Fibroblast of skin of abdomen (primary cell): ENCODE results near the gene S100A9. TPM values are rescaled to one million over a fixed set of nuclear protein-coding genes. Genes with fewer than 3 reads are reported as not detected.
"Not testable (repeated sequence)": the region's sequence is repeated elsewhere in the genome, so short reads cannot be mapped to it uniquely, and the experiment has no call there.

ENCODE experiments used
- DNase-seq: peaks from one replicate; pipeline ENCODE4 v3.0.0-alpha.2; 2013
- polyA plus RNA-seq, 2 experiments: library from polyadenylated mRNA; unstranded; fragments of 120-200 nt; gene quantifications; one replicate each; pipeline ENCODE4 v1.2.1, GENCODE V29; 2013; ENCODE audit not compliant: insufficient read length in 2 of 2

S100A9 gene
- not detected for polyA plus RNA-seq (2013, experiment 1 of 2; ENCODE audit: insufficient read length)
- polyA plus RNA-seq (2013, experiment 2 of 2; ENCODE audit: insufficient read length) = not detected

DNA sequence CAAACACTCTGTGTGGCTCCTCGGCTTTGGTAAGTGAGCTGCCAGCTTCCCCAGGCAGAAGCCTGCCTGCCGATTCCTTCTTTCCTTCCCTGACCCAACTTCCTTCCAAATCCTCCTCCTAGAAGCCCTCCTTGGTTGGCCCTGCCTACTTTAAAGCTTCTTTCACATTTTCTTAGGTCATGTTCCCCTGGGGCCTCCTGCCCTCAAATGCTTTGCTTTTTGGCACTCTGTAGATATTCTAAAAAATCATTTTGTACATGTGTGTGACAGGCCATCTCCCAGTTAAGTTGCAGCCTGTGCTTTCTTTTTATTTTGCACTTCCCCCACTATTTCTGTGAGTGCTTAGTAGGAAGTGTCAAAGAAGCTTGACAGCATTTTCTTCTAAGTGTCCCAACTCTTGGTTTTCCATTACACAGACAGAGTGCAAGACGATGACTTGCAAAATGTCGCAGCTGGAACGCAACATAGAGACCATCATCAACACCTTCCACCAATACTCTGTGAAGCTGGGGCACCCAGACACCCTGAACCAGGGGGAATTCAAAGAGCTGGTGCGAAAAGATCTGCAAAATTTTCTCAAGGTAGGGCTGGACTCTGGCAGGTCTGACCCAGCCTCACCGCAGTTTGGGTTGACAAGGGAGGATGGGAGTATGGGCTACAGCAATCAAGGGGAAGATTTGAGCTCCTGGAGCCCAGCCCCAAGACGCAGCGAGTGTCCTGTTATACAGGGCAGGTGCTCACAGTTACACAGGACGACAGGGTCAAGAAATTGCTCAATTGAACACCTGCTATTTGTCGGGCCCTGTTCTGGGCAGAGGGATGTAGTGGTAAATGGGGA, at the start of gene S100A9:
TSS of gene S100A9 (plus strand) at position 2 of the 838 bp plus-strand sequence. CDS start at position 432, 430 bp downstream.
- DNase-seq = no peak

DNA sequence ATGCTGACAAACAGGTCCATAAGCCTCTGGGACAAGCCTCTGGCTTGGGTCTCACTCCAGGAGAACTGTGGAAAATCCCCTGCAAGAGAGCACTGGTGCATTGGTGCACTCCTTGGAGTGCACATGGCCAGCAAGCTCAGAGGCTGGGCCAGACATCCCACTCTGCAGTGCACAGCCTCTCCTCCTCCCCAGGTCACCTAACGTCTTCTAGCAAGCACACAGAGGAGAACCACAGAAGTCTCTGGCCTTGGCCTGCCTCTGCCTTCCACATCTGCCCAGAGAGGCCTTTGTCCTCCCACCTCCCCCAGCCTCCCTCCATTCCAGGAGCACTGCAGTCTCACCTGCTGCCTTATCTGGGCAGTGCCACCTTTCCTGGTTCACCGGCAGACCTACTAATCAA, 49.1 kb upstream of the S100A9 start:
- no peak for DNase-seq

DNA sequence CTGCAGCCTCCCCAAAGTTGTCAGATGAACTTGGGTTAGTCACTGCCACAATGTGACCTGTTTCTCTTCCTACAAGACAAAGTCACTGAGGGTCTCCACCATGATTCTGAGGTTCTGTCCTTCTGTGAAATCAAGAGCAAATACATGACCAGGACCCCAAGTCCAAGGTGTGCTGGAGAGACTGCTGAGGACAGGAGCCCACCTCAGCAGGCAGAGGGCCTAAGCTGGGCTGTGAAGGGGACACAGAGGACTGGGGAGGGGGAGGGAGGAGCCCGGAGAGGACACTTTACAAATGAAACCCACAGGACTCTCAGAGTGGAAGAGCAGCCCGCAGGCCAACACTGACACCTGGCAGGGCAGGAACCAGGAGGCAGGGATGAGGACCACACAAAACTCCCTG, 48.2 kb upstream of the S100A9 start:
- no peak for DNase-seq

DNA sequence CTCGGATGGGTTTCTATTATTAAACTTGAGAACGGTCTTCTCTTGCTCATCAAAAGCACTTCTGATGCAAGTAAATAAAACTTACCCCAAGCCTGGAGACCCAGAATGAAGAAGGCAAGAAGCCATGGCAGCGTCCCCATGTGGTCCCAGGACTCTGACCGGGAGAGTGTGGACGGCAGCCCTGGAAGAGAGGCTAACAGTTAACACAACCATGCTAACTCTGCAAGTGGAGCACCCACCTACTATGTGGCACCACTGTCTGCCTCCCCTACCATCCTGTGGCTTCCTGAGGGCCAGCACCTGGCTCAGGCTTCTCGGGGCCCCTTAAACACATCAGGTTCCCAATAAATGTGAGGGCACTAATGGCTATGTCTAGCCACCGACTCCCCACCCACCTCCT, 47.1 kb upstream of the S100A9 start:
- no peak for DNase-seq

DNA sequence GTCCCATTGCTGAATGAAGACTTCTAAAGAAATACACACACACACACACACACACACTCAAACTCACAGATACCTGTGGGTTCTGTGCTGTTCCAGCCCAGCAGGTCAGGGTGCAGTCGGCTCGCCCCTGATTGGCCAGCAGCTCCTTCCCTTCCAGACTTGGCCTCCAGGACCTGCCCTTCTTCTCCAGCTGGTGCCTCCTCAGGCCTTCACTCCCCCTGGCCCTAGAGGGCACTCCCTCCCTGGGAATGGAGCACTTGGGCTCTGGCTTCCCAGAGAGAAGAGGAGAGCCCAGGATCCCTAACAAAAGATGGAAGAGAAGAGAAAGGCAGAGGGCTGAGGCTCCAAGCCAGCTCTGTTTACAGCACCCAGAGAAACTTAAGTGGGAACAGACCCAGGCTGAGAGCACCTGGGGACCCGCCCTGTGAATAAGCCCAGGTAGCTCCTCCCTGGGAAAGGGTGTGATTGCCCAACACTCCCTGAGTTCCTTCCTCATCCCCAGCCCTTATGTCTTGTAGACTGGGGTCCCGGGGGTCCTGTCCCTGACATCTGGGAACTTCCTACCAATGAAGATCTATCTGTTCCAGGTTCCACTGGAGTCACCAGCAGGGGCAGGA, 45.0 kb upstream of the S100A9 start, which contains the start of gene PGLYRP3:
TSS of gene PGLYRP3 (minus strand) at position 383 of the 617 bp plus-strand sequence. CDS start 2,287 bp downstream, outside the sequence.
- no peak for DNase-seq

DNA sequence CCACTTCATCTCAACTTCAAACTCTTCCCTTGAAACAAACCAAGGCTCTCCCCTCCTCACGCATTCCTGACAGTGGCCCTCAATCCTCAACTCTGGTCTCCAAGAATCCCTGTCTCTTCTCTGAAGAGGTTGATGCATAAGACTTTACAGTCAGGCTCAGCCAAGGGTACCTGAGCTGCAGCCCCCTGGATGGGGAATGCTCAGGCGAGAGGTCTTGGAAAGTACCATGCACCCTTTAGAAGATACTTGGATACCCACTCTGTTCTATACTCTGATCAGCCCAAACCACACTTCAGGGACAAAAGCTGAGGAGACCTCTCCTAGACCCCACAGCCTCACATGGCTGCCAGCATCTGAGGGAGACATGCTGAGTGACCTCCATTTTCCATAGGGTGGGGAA, 44.4 kb upstream of the S100A9 start:
- no peak for DNase-seq

DNA sequence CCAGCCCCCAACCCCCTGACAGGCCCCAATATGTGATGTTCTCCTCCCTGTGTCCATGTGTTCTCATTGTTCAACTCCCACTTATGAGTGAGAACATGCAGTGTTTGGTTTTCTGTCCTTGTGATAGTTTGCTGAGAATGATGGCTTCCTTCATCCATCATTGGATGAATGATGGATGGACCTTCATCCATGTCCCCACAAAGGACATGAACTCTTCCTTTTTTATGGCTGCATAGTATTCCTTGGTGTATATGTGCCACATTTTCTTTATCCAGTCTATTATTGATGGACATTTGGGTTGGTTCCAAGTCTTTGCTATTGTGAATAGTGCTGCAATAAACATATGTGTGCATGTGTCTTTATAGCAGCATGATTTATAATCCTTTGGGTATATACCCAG, 43.3 kb upstream of the S100A9 start:
- not testable (repeated sequence) for DNase-seq

DNA sequence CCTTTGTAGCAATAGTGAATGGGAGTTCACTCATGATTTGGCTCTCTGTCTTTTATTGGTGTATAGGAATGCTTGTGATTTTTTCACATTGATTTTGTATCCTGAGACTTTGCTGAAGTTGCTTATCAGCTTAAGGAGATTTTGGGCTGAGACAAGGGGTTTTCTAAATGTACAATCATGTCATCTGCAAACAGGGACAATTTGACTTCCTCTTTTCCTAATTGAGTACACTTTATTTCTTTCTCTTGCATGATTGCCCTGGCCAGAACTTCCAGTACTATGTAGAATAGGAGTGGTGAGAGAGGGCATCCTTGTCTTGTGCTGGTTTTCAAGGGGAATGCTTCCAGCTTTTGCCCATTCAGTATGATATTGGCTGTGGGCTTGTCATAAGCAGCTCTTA, 41.6 kb upstream of the S100A9 start:
- DNase-seq = not testable (repeated sequence)

DNA sequence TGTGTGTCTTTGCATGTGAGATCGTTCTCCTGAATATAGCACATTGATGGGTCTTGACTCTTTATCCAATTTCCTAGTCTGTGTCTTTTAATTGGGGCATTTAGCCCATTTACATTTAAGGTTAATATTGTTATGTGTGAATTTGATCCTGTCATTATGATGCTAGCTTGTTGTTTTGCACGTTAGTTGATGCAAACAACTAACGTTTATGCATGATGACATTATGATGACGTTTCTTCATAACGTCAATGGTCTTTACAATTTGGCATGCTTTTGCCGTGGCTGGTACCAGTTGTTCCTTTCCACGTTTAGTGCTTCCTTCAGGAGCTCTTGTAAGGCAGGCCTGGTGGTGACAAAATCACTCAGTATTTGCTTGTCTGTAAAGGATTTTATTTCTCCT, 39.5 kb upstream of the S100A9 start:
- DNase-seq = not testable (repeated sequence)

DNA sequence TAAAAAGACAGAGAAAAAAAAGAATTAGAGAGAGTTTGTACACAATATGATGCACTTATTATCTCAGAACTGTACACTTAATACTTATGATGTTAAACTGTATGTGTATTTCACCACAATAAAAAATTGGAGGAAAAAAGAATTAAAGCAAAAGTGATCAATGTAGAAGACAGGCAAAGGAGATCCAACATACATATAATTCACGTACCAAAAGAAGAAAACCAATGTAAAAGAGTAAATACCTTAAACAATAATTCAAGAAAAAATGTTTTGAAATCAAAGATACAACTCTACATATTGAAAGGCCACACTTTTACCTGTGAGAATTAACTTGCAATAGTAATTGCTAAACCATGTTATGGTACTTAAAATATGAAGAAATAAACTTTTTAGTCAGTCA, 35.1 kb upstream of the S100A9 start:
- DNase-seq = no peak

DNA sequence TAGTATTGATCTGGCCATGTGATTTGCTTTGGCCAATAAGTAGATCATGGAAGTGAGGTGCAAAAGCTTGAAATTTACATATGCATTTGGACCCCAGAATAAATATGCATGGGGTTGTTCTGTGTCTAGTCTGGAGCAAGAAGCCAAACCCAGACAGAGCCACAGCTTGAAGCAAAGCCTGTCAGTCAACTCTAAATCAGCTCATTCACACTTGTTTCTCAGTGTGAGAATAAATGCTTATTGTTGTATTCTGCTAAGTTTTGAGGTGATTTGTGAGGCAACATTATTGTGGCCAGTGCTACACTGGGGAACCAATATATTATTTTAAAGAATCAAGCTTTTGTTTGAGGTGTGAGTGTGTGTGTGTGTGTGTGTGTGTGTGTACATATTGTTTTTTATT, 32.7 kb upstream of the S100A9 start:
- no peak for DNase-seq

DNA sequence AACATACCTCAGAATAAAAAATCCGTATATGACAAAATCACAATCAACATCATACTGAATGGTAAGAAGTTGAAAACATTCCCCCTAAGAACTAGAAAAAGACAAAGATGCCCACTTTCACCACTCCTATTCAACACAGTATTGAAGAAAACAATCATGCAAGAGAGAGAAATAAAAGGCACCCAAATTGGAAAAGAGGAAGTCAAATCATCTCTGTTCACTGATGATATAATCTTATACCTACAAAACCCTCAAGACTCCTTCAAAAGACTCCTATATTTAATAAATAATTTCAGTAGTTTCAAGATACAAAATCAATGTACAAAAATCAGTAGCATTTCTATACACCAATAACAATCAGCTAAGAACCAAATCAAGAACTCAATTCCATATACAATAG, 23.8 kb upstream of the S100A9 start:
- DNase-seq = no peak

DNA sequence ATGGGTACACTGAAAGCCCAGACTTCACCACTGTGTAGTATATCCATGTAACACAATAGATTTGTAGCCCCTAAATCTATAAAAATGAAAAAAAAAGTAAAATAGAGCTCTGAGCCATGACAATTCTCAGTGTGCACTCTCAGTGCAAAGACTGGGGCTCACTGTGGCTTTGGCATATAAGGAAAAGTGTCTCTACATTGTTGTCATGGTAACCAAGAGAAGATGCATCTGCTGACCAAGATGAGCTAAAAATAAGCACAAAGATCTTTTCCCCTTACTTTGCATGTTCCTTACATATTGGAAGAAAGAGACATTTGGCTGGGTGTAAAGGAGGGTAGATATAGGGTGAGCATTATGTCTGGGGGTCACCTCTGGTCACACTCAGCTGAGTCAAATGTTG, 21.0 kb upstream of the S100A9 start:
- no peak for DNase-seq

DNA sequence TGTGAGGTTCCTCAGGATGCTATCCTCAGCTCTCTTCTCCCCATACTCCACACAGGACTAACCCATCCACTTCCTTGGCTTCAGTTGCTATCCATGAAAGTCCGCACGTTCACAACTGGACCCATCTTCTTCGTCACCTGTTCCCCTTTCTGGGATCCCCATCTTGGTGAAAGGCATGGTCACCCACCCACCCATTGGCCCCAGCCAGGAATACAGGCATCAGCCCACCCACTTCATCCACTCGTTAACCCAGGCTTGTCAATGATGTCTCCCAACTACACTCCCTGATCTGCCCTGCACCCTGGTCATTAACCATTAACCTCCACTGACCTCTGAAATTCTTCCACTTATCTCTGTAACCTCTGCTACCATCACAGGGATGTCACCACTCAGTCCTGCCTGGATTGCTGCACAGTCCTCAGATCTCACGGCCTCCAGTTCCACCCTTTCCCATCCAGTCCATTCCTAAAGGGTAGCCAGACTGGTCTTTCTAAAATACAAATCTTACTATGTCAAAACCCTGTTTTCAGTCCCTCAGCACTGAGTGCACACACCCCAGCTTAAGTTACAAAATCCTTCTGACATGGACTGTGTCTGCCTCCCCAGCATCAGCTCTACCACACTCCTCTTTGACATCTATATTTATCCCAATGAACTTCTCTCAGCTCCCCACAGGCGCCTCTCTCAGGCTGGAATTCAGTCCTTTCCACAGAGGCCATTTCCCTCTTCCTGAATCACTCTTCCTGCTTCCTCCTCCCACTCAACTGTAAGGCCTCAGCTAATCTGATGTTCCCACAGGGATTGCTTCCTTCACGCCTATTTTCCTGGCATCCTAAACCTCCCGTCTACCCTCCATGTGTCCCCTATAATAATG, 19.4 kb upstream of the S100A9 start:
- no peak for DNase-seq

DNA sequence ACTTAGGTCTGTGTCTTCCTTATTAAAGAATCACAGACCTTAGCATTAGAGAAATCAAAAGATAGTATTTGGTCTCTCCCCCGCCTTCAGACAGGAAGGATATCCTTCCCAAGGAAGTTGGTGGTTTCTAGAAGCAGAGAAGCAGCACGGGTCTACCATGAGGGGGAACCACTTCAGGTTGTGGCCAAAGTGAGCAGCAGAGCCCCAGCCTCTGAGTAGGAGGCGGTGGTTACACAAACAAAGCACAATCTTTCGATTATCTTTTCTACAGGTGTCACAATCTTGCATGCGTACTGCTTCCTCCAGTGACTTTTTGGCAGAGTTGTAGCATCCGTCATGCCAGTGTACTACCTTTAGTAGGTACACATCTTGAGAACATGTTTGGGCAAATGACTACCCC, 17.9 kb upstream of the S100A9 start:
- no peak for DNase-seq

DNA sequence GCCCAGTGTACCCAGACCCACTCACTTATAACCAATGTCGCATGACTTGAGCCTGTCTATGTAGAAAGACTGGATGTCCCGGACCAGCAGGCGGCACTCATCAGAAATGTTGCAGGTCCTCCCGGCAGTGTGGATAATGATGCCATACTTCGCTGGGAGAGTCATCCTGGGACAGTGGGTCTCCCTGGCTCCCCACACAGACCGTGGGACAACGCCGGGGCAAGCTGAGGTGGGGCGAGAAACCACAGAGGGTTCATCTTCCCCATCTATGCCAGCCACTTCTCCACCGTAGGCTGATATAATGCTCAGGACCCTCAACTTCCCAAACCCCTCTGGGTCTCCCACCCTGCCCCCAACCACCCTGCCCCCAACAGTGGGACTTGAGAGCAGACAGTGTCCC, 17.3 kb upstream of the S100A9 start:
- DNase-seq = no peak

DNA sequence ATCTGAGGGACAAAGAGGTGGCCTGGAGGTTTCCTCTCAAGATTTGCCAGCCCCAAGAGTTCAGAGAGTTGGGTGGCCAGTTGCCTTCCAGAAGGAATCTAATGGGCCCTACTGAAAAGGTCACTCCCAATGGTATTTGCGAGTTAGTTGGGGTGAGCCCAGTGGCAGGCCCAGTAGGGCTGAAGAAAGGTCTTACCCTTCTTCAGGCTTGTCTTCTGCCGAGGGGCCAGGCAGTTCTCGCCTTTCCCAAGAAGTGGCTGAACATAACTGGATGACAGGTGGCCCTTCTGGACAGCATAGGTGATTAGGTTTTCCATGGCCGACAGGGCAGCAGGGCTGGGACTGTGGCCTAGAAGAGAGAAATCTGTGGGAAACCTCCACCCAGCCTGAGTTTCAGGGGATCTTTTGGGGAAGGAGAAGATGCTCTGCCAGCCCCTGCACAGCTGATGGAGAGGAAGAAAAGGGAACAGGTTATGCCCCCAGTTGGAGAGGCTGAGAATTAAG, 16.2 kb upstream of the S100A9 start:
- DNase-seq = no peak

DNA sequence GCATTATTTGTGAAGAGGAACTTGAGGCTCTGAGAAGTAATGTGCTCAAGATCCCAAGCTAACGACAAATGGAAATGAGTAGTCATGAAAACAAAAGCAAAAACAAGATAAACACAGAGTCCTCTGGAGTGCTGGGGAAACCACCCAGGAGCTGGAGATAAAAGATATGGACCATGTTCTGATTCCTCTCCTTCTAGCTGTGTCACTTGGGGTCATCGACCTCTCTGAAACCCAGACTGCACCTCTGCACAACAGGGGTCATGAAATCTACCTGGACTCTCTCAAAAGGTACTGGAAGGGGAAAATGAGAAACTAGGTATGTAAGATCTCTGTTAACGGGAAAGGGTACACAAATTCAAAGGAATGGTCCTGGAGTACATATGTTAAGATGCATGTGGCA, 15.5 kb upstream of the S100A9 start:
- no peak for DNase-seq

DNA sequence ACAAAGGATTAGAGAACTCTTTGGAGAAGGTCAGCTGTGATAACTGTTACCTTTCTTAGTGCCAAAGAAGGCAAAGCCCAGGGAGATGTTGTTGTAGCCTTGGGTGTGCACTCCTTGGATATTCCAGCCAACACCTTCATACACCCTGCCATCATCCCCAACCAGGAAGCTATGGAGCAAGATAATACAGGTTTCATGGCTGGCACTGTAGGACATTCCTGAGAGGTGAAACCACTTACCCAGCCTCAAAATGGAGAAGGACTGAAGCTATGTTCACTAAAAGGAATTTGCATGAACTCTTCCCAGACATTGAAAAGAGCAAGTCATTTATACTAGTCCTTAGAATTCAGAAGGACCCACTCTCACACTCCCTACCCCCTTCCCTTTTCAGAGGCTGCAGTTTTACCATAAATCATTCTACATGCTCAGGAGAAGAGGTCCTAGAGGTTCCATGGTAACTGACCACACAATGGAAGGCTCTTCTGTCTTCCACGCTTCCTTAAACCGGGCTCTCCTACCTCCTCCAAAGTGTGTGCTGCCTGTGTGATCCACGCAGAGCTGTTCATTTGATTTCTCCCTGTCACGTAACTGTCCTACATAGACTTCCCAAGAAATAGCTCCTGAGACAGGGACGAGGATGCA, 14.5 kb upstream of the S100A9 start:
- DNase-seq = no peak

DNA sequence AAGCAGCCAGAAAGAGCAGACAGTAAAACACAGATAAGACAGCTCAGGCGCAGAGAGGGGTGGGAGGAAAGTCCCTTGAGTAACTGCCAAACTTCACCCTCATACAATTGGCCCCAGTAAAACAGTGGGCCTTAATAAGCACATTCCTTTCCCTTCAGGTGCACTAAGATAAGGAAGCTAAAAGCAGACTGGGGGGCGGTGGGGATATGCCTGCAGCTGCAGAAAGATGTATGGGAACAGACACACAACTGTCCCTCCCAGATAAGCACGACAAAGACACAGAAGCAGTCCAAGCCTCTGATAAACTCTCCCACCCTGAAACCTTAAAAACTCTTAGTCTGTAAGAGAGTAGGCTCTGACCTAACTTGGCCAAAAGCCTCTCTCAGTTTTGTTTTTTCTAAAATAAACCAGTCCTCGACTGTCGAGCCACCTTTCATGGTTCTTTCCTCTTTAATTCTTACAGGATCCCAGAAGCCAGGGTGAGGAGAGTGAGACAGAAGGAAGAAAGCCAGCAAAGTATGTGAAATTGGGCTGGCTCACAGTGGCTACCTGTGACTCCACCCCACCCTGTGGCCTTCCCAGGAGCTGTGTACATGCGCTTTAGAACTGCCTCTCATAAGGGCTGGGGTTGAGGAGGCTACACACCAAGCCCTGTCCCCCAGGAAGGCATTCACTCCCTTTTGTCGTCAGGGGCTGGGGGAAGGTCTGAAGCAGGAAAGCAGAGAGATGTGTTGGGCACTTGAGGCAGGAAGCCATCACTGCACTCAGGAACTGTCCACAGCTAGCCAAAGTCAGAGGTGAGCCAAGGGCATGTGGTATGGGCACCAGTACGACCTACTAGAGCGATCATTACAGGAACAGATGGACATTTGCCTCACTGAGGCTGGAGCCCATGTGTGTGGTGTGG, 13.6 kb upstream of the S100A9 start:
- DNase-seq = no peak

DNA sequence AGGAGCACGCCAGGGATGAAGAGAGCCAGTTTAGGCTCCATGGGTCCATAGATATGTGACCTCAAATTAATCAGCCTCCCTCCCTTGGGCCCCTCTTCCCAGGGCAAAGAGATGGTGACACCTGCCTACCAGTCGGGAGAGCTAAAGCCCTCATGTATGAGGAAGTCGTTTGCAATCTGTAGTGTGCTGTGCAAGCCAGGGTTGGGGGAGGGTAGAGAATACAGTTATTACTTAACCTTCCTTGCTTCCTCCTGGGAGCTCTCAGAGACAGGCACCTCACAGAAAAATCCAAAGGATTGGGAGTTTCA, 13.0 kb upstream of the S100A9 start:
- no peak for DNase-seq
